Stimulated activated CD8-positive, alpha-beta memory T cell treated with anti-CD3 and anti-CD28 coated beads, Interleukin-15, amount 100 ng/mL, for 48 hours (primary cell): ENCODE results near the gene AHDC1.

Experiments used
- DNase-seq, 2 donors: peaks; one replicate each; pipeline ENCODE4 v3.0.0-alpha.2; 2020; ENCODE audit warnings: low read depth in 2 of 2

The AHDC1 gene

GRCh38 chr1:27615346-27616192 is 11.6 kb upstream of the AHDC1 start:
- no peak for DNase-seq

- DNase-seq = no peak
Observed at GRCh38 chr1:27614625-27615344, 10.8 kb upstream of the AHDC1 start.

GRCh38 chr1:27614043-27614624 is 10.2 kb upstream of the AHDC1 start:
- DNase-seq = no peak

GRCh38 chr1:27612718-27613117 is 8.8 kb upstream of the AHDC1 start:
- DNase-seq = no peak

GRCh38 chr1:27611450-27611849 is 7.5 kb upstream of the AHDC1 start:
- no peak for DNase-seq

- no peak for DNase-seq
Observed at GRCh38 chr1:27609618-27610240, 5.8 kb upstream of the AHDC1 start.

- DNase-seq = no peak
Observed at GRCh38 chr1:27609210-27609555, 5.2 kb upstream of the AHDC1 start.

GRCh38 chr1:27607239-27607804 is 3.4 kb upstream of the AHDC1 start:
- no peak for DNase-seq

- DNase-seq = no peak
Observed at GRCh38 chr1:27606708-27607238, 2.8 kb upstream of the AHDC1 start.

GRCh38 chr1:27605796-27606707 is 2.1 kb upstream of the AHDC1 start:
- DNase-seq = peak in 1 of 2 donors; percentile 29

GRCh38 chr1:27605300-27605766 is 1.4 kb upstream of the AHDC1 start:
- DNase-seq = no peak

- DNase-seq = no peak
Observed at GRCh38 chr1:27604579-27605299, 795 bp upstream of the AHDC1 start.

GRCh38 chr1:27603309-27603680 is 649 bp downstream of the AHDC1 start:
- no peak for DNase-seq

- DNase-seq = no peak
Observed at GRCh38 chr1:27602462-27603308, 1.3 kb downstream of the AHDC1 start.

- DNase-seq = no peak
Observed at GRCh38 chr1:27601771-27602461, 2.0 kb downstream of the AHDC1 start.

GRCh38 chr1:27601321-27601770 is 2.6 kb downstream of the AHDC1 start:
- no peak for DNase-seq

GRCh38 chr1:27600498-27601175 is 3.3 kb downstream of the AHDC1 start:
- DNase-seq = no peak
